ENCODE data around the gene DBNL. TPM values are rescaled to one million over a fixed set of nuclear protein-coding genes. Genes with fewer than 3 reads are reported as not detected.

Gene DBNL
- total and polyA plus RNA-seq, 2 of the 13 experiments (the other 11 are each of a cell fraction or from before 2014, with no cell fraction given) = 20.8 to 35.1 TPM

DNA sequence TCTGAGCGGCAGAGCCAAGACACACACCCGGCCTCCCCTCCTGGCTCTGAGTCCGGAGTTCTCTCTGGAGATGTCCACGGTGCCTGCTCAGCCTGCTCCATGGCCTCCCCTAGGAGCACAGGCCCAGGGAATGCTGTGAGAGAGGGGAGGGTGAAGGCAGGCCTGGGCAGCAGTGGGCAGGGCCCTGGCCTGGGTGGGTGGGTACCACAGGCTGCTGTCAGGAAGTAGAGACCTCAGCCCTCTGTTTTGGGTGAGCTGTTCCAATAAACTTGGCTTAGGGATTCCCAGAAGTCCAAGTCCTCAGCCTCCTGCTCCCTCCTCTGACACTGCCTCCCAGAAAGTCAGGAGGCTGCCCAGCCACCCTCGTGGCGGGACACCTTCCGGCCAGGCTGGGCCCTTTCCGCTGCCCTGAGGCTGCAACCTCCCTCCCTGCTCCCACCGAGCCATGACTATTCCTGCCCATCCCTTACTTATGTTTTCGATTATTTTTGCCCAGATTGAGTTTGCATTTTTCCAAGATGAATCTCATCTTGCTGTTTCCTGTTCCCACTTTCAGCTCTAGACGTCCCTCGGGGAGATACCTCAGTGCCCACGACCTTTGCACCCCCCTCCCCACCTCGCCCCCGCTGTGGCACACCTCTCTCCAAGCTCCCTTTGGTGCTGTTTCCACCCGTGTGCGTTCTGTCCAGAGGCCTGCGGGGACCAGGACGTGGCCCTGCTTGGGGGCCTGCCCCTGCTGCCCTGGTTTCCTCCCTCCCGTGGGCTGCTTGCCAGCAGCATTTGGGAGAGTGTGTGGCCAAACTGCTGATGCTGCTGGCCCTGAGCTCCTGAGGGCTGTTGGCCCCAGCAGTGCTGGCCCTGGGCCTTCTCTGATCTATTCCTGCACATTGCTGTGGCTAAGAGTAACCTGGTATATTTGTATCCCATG, 43.7 kb downstream of the DBNL start (continued):
- TF ChIP-seq KDM5A (IDR thresholded peaks at IDR 0.05; ENCODE audit: borderline replicate concordance, low read length) (no peak), TEAD2 (CRISPR knock-in tag; IDR thresholded peaks at IDR 0.05) (no peak), ZNF331 (CRISPR knock-in tag; IDR thresholded peaks at IDR 0.05) (peak; percentile 60; the same call in 1 of the 2 replicates), MED13 (CRISPR knock-in tag; IDR thresholded peaks at IDR 0.05) (no peak), MIER3 (CRISPR knock-in tag; IDR thresholded peaks at IDR 0.05; ENCODE audit: borderline replicate concordance) (no peak), TOPORS (CRISPR knock-in tag; IDR thresholded peaks at IDR 0.05) (no peak), EZH2 (conservative IDR thresholded peaks at IDR 0.05; ENCODE audit: low read depth, low read length) (no peak), NCOA1 (CRISPR knock-in tag; IDR thresholded peaks at IDR 0.05) (no peak), ZNF850 (CRISPR knock-in tag; conservative IDR thresholded peaks at IDR 0.05) (no peak), SNRNP70 (IDR thresholded peaks at IDR 0.05; ENCODE audit: low read depth, low read length) (no peak), ZNF354B (CRISPR knock-in tag; IDR thresholded peaks at IDR 0.05) (no peak), HNF1A (IDR thresholded peaks at IDR 0.05; ENCODE audit: low read depth) (no peak), HNF1A (CRISPR knock-in tag; IDR thresholded peaks at IDR 0.05; ENCODE audit: borderline replicate concordance) (no peak), ELF4 (CRISPR knock-in tag; IDR thresholded peaks at IDR 0.05; ENCODE audit: borderline replicate concordance) (no peak; the same call in 1 of the 2 replicates), ZBTB3 (CRISPR knock-in tag; IDR thresholded peaks at IDR 0.05; ENCODE audit: borderline replicate concordance, low read depth) (no peak), ZFP36L2 (CRISPR knock-in tag; IDR thresholded peaks at IDR 0.05) (no peak), RBFOX2 (IDR thresholded peaks at IDR 0.05; ENCODE audit: low read depth, low read length) (no peak), BCL6 (CRISPR knock-in tag; IDR thresholded peaks at IDR 0.05) (no peak), SIN3B (IDR thresholded peaks at IDR 0.05; ENCODE audit: low read length) (no peak), MED8 (CRISPR knock-in tag; IDR thresholded peaks at IDR 0.05; ENCODE audit: insufficient replicate concordance) (no peak), BORCS8-MEF2B (CRISPR knock-in tag; IDR thresholded peaks at IDR 0.05) (no peak), HDAC2 (CRISPR knock-in tag; IDR thresholded peaks at IDR 0.05) (peak; percentile 54), ISX (CRISPR knock-in tag; conservative IDR thresholded peaks at IDR 0.05) (no peak), ZMYM4 (CRISPR knock-in tag; IDR thresholded peaks at IDR 0.05) (0 out of 2 replicates have a peak, but pooled peaks have one; percentile 33)
- TF ChIP-seq, protein P1, sequence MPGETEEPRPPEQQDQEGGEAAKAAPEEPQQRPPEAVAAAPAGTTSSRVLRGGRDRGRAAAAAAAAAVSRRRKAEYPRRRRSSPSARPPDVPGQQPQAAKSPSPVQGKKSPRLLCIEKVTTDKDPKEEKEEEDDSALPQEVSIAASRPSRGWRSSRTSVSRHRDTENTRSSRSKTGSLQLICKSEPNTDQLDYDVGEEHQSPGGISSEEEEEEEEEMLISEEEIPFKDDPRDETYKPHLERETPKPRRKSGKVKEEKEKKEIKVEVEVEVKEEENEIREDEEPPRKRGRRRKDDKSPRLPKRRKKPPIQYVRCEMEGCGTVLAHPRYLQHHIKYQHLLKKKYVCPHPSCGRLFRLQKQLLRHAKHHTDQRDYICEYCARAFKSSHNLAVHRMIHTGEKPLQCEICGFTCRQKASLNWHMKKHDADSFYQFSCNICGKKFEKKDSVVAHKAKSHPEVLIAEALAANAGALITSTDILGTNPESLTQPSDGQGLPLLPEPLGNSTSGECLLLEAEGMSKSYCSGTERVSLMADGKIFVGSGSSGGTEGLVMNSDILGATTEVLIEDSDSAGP (CRISPR knock-in tag; IDR thresholded peaks at IDR 0.05; ENCODE audit: borderline replicate concordance) = peak; percentile 32; the same call in 1 of the 2 replicates
